ENCODE data around the gene LMO3. TPM values are rescaled to one million over a fixed set of nuclear protein-coding genes. Genes with fewer than 3 reads are reported as not detected.
"Not testable (repeated sequence)": the region's sequence is repeated elsewhere in the genome, so short reads cannot be mapped to it uniquely, and the experiment has no call there.

Gene LMO3
- total RNA-seq, 1 donor from 2014 or later = 48.4 TPM

- no peak for DNase-seq (ENCODE audit: low spot score, unreplicated experiment)
- Mint-ChIP-seq H3K4me3 (ENCODE audit: low read depth) (no peak overlapping the region), H3K27ac (no peak overlapping the region), H3K36me3 (ENCODE audit: insufficient read depth) (peaks cover 5% of the 10 kb centered on the region), H3K27me3 (no peaks in the 10 kb centered on the region), H3K9me3 (ENCODE audit: low read depth) (peaks cover 6% of the 10 kb centered on the region), H3K4me1 (ENCODE audit: low read depth) (peaks cover 4% of the 10 kb centered on the region)
- TF ChIP-seq, protein P1, sequence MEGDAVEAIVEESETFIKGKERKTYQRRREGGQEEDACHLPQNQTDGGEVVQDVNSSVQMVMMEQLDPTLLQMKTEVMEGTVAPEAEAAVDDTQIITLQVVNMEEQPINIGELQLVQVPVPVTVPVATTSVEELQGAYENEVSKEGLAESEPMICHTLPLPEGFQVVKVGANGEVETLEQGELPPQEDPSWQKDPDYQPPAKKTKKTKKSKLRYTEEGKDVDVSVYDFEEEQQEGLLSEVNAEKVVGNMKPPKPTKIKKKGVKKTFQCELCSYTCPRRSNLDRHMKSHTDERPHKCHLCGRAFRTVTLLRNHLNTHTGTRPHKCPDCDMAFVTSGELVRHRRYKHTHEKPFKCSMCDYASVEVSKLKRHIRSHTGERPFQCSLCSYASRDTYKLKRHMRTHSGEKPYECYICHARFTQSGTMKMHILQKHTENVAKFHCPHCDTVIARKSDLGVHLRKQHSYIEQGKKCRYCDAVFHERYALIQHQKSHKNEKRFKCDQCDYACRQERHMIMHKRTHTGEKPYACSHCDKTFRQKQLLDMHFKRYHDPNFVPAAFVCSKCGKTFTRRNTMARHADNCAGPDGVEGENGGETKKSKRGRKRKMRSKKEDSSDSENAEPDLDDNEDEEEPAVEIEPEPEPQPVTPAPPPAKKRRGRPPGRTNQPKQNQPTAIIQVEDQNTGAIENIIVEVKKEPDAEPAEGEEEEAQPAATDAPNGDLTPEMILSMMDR (IDR thresholded peaks at IDR 0.05; ENCODE audit: unreplicated experiment) = no peak
Measured at GRCh38 chr12:16542586-16542985, 63.4 kb downstream of the LMO3 start.

GRCh38 chr12:16537652-16538051, 68.3 kb downstream of the LMO3 start:
- H3K27ac Mint-ChIP-seq; DNase-seq (ENCODE audit: low spot score, unreplicated experiment); H3K4me3 Mint-ChIP-seq (ENCODE audit: low read depth); H3K27me3 Mint-ChIP-seq: not testable (repeated sequence)
- Mint-ChIP-seq H3K9me3 (ENCODE audit: low read depth) (peaks cover 19% of the 10 kb centered on the region), H3K4me1 (ENCODE audit: low read depth) (peaks cover 13% of the 10 kb centered on the region), H3K36me3 (ENCODE audit: insufficient read depth) (peaks cover 12% of the 10 kb centered on the region)

GRCh38 chr12:16531621-16532020, 74.3 kb downstream of the LMO3 start:
- Mint-ChIP-seq H3K27me3 (no peaks in the 10 kb centered on the region), H3K4me1 (ENCODE audit: low read depth) (peaks cover 46% of the 10 kb centered on the region), H3K4me3 (ENCODE audit: low read depth) (no peak overlapping the region), H3K27ac (peak overlapping the region; percentile 63), H3K9me3 (ENCODE audit: low read depth) (peaks cover 12% of the 10 kb centered on the region), H3K36me3 (ENCODE audit: insufficient read depth) (peaks cover 7% of the 10 kb centered on the region)
- DNase-seq (ENCODE audit: low spot score, unreplicated experiment) = no peak
- TF ChIP-seq, protein P1 (IDR thresholded peaks at IDR 0.05; ENCODE audit: unreplicated experiment) = no peak

- no peak for DNase-seq (ENCODE audit: low spot score, unreplicated experiment)
- TF ChIP-seq, protein P1 (IDR thresholded peaks at IDR 0.05; ENCODE audit: unreplicated experiment) = no peak
- Mint-ChIP-seq H3K27me3 (no peaks in the 10 kb centered on the region), H3K36me3 (ENCODE audit: insufficient read depth) (peaks cover 3% of the 10 kb centered on the region), H3K9me3 (ENCODE audit: low read depth) (peaks cover 4% of the 10 kb centered on the region), H3K4me1 (ENCODE audit: low read depth) (peaks cover 46% of the 10 kb centered on the region), H3K27ac (peak overlapping the region; percentile 10), H3K4me3 (ENCODE audit: low read depth) (no peak overlapping the region)
Measured at GRCh38 chr12:16530268-16530850, 75.6 kb downstream of the LMO3 start.

DNA sequence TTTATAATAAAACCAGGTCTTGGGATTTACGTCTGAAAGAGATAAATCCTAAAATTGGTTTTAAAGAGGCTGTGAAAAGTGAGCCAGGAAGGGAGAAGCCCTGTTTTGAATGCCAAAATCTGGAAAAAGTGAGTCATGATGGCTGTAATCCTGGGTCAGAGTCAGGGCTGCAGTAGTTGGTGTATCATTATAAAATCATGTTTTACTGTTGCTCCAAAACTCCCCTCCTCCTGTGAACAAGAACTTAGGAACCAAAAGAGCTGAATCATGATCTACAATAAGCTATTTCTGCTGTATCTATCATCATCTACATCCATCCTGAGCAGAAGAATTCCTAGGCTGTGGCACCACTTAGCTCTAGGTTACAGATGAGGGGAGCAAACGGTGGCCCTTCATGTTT, 79.3 kb downstream of the LMO3 start:
- Mint-ChIP-seq H3K9me3 (ENCODE audit: low read depth) (no peaks in the 10 kb centered on the region), H3K4me3 (ENCODE audit: low read depth) (no peak overlapping the region), H3K27me3 (no peaks in the 10 kb centered on the region), H3K36me3 (ENCODE audit: insufficient read depth) (no peaks in the 10 kb centered on the region), H3K4me1 (ENCODE audit: low read depth) (peaks cover 45% of the 10 kb centered on the region), H3K27ac (no peak overlapping the region)
- TF ChIP-seq, protein P1 (IDR thresholded peaks at IDR 0.05; ENCODE audit: unreplicated experiment) = no peak
- no peak for DNase-seq (ENCODE audit: low spot score, unreplicated experiment)

GRCh38 chr12:16524378-16524777, 81.6 kb downstream of the LMO3 start:
- H3K4me3 Mint-ChIP-seq (ENCODE audit: low read depth) = no peak overlapping the region
- TF ChIP-seq, protein P1 (IDR thresholded peaks at IDR 0.05; ENCODE audit: unreplicated experiment) = no peak

More at GRCh38 chr12:16524378-16524777, 81.6 kb downstream of the LMO3 start:
- H3K36me3 Mint-ChIP-seq (ENCODE audit: insufficient read depth) = no peaks in the 10 kb centered on the region
- H3K4me1 Mint-ChIP-seq (ENCODE audit: low read depth) = peaks cover 24% of the 10 kb centered on the region
- H3K9me3 Mint-ChIP-seq (ENCODE audit: low read depth) = no peaks in the 10 kb centered on the region
- DNase-seq (ENCODE audit: low spot score, unreplicated experiment) = no peak
- H3K27ac Mint-ChIP-seq = no peak overlapping the region
- no peaks in the 10 kb centered on the region for H3K27me3 Mint-ChIP-seq
